ENCODE measurements around the gene CHDH. TPM values are rescaled to one million over a fixed set of nuclear protein-coding genes. Genes with fewer than 3 reads are reported as not detected.
A peak's percentile ranks its signal among the peaks of the same experiment; 100 is the strongest.

CHDH gene
- total RNA-seq, 3 donors from 2014 or later: 16.5 to 24.1 (median 22.1) TPM

DNA sequence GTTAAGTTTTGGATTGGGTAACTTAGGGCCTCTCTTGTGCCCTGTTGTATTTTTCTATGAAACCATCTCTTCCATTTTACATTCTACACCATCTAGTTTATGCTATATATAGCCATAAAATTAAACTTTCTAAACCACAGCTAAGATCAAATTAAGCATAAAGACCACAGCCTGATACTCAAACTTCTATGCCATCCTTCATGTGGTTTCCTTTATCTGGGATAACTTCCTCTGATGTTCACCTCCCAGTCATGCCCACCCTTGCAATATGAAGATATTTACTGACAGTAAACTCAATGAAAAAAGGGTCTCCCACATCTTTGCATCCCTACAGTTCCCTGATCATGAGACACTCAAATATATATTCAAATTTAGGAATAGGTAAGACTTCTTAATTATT, 41.2 kb upstream of the CHDH start:
- ATAC-seq (no peak), DNase-seq (no peak)
- Histone ChIP-seq H3K9me3 (no peaks in the 10 kb centered on the region), H3K36me3 (ENCODE audit: low read depth) (peaks cover 3% of the 10 kb centered on the region), H3K4me3 (no peak overlapping the region), H3K4me1 (ENCODE audit: low read depth) (peaks cover 20% of the 10 kb centered on the region)
- TF ChIP-seq, protein P1, sequence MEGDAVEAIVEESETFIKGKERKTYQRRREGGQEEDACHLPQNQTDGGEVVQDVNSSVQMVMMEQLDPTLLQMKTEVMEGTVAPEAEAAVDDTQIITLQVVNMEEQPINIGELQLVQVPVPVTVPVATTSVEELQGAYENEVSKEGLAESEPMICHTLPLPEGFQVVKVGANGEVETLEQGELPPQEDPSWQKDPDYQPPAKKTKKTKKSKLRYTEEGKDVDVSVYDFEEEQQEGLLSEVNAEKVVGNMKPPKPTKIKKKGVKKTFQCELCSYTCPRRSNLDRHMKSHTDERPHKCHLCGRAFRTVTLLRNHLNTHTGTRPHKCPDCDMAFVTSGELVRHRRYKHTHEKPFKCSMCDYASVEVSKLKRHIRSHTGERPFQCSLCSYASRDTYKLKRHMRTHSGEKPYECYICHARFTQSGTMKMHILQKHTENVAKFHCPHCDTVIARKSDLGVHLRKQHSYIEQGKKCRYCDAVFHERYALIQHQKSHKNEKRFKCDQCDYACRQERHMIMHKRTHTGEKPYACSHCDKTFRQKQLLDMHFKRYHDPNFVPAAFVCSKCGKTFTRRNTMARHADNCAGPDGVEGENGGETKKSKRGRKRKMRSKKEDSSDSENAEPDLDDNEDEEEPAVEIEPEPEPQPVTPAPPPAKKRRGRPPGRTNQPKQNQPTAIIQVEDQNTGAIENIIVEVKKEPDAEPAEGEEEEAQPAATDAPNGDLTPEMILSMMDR (IDR thresholded peaks at IDR 0.05): no peak
- intact Hi-C loops (cut with DNase I, micrococcal nuclease): no loop called here

DNA sequence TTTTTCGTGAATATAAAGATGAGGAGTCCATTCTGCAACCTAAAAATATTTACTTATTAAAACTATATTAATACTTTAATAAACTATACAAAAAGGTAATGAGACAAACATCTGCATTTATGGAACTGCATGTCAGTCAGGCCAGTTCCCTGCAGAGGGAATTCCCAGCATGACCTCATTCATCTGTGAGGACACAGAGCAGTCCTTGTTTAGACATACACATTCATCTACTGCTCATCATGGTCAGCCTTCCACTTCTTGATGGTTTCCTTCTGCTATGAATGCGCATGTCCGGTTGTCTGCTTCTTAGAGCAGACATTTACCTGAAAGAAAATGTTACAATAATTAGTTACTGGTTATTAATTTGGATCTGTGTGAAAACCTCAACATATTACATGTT, 39.0 kb upstream of the CHDH start:
- TF ChIP-seq, protein P1 (IDR thresholded peaks at IDR 0.05): no peak
- intact Hi-C loops (cut with DNase I, micrococcal nuclease): no loop called here
- no peak for ATAC-seq

DNA sequence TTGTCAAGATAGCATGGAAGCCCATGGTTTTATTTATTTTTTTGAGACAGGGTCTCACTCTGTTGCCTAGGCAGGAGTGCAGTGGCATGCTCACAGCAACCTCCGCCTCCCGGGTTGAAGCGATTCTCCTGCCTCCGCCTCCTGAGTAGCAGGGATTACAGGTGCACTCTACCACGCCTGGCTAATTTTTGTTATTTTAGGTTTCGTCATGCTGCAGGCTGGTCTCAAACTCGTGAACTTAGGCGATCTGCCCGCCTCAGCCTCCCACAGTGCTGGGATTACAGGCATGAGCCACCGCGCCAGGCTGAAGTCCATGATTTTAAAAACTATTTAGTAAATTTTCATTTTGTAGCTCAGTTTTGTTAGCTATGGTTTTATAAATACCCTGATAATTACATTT, 38.4 kb upstream of the CHDH start:
- no peak overlapping the region for H3K4me3 ChIP-seq
- no peaks in the 10 kb centered on the region for H3K36me3 ChIP-seq (ENCODE audit: low read depth)
- ATAC-seq (no peak), DNase-seq (no peak)
- H3K9me3 ChIP-seq: no peaks in the 10 kb centered on the region
- H3K4me1 ChIP-seq (ENCODE audit: low read depth): peaks cover 13% of the 10 kb centered on the region
- TF ChIP-seq, protein P1 (IDR thresholded peaks at IDR 0.05): no peak
- intact Hi-C loops (cut with DNase I, micrococcal nuclease): no loop called here

More for the DNA sequence above, 39.0 kb upstream of the CHDH start:
- peaks cover 18% of the 10 kb centered on the region for H3K4me1 ChIP-seq (ENCODE audit: low read depth)
- no peaks in the 10 kb centered on the region for H3K36me3 ChIP-seq (ENCODE audit: low read depth)
- no peaks in the 10 kb centered on the region for H3K9me3 ChIP-seq
- H3K4me3 ChIP-seq: no peak overlapping the region
- DNase-seq: no peak

DNA sequence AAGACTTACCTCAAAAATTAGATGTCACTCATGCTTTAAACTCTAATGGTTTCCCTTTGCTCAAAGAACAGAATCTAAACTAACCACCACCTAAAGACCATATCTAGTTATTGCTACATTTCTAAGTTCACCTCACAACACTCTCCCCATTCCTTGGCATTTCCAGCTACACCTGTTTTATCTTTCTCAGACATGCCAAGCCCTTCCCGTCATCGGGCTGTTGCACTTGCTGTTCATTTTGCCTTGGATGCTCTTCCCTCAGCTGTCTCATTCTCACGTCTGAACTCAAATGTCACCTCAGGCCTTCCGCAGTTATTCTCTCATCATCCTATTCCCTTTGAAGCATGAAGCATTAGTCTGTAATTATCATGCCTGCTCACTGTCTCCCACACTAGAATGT, 36.8 kb upstream of the CHDH start:
- H3K4me3 ChIP-seq: no peak overlapping the region
- TF ChIP-seq, protein P1 (IDR thresholded peaks at IDR 0.05): no peak
- H3K4me1 ChIP-seq (ENCODE audit: low read depth): peaks cover 10% of the 10 kb centered on the region
- H3K36me3 ChIP-seq (ENCODE audit: low read depth): no peaks in the 10 kb centered on the region
- H3K9me3 ChIP-seq: no peaks in the 10 kb centered on the region
- intact Hi-C loops (cut with DNase I, micrococcal nuclease): no loop called here
- DNase-seq (no peak), ATAC-seq (no peak)

DNA sequence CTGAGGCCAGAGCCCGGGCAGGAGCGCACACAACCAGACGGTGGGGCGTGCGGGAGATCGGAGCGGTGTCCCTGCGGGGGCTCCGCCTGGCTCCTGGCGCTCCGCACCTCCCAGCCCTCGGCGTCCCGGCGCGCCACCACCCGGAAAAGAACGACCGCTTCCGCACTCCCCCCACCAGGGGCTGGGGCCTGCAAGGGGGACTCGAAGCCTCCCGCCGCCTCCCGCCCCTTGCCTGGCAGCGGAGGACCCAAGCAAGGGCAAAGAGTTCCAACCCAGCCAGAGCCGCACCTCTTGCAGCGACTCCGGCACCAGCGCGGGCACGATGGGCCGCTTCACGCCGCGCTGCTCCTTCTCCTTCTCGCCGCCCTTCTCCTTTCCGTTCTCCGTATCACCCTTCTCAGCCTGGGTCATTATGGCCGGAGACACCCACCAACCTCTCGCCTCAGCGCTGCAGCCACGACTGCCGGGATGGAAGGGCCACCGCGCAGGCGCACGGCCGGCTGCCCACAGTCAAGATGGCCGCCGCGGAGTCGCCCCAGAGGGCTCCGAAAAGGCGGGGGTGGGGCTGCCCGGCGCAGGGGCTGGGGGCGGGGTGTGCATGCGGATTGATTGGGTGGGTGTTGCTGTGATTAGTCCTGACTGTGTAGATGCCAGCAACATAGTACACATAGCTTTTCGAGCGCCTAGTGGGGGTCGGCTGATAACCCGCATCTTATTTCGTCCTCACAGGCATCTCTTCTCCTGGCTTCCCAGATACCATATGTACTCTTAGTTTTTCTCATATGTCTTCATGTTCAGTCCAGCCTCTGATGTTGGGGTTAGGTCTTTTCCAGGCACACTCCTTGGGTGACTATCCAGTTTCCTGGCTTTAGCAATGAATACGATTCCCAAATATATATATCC, 35.7 kb upstream of the CHDH start, which contains the start of gene ACTR8:
TSS of gene ACTR8 (minus strand) at position 462 of the 903 bp plus-strand sequence. CDS start at position 411, 51 bp downstream.
- peaks cover 7% of the 10 kb centered on the region for H3K36me3 ChIP-seq (ENCODE audit: low read depth)
- DNase-seq (peak; percentile 84 to 92 (median 90)), ATAC-seq (peak; percentile 98)
- H3K4me3 ChIP-seq: peak within 1 kb of the TSS; percentile 76
- TF ChIP-seq, protein P1 (IDR thresholded peaks at IDR 0.05): no peak
- no peaks in the 10 kb centered on the region for H3K9me3 ChIP-seq
- H3K4me1 ChIP-seq (ENCODE audit: low read depth): peaks cover 10% of the 10 kb centered on the region
- intact Hi-C loops (cut with DNase I, micrococcal nuclease): no loop called here

All from mucosa of descending colon (tissue), 3 donors.